CD4-positive, alpha-beta T cell treated with Interleukin-17A for 4 hours (primary cell): ENCODE data around the gene AIP.

Source experiments
- DNase-seq: peaks from one replicate; pipeline ENCODE4 v3.0.0-alpha.2; 2020; ENCODE audit warnings: mixed read lengths

The AIP gene

GRCh38 chr11:67482827-67483798 lies at the start of gene AIP:
AIP (plus strand) TSS chr11:67483026; CDS start chr11:67483159, 133 bp downstream.
- DNase-seq: peak; percentile 96

GRCh38 chr11:67433536-67434394 lies 49.1 kb upstream of the AIP start:
- peak; percentile 29 for DNase-seq

- peak; percentile 35 for DNase-seq
These were observed 48.4 kb upstream of the AIP start for GRCh38 chr11:67434395-67434881.

- DNase-seq: peak; percentile 36
These were observed 47.6 kb upstream of the AIP start for GRCh38 chr11:67435031-67435726.

- DNase-seq: no peak
These were observed 46.9 kb upstream of the AIP start for GRCh38 chr11:67435727-67436458.

- peak; percentile 81 for DNase-seq
These were observed 46.3 kb upstream of the AIP start for GRCh38 chr11:67436459-67437081.

GRCh38 chr11:67437082-67437808 lies 45.6 kb upstream of the AIP start, which contains the start of gene PTPRCAP:
PTPRCAP (minus strand) TSS chr11:67437682; CDS start chr11:67437619, 63 bp downstream.
- DNase-seq: peak; percentile 91

GRCh38 chr11:67437809-67438157 lies 45.0 kb upstream of the AIP start:
- no peak for DNase-seq

- peak; percentile 86 for DNase-seq
These were observed 44.5 kb upstream of the AIP start for GRCh38 chr11:67438158-67438902.

GRCh38 chr11:67439321-67440228 lies 43.3 kb upstream of the AIP start:
- DNase-seq: peak; percentile 47

- DNase-seq: peak; percentile 48
These were observed 42.4 kb upstream of the AIP start for GRCh38 chr11:67440229-67441097.

GRCh38 chr11:67441098-67441563 lies 41.7 kb upstream of the AIP start:
- DNase-seq: peak; percentile 22

- DNase-seq: peak; percentile 32
These were observed 41.0 kb upstream of the AIP start for GRCh38 chr11:67441731-67442351.

GRCh38 chr11:67442504-67443404 lies 40.1 kb upstream of the AIP start:
- DNase-seq: peak; percentile 15

GRCh38 chr11:67445515-67445914 lies 37.3 kb upstream of the AIP start:
- no peak for DNase-seq

GRCh38 chr11:67448220-67448609 lies 34.6 kb upstream of the AIP start:
- no peak for DNase-seq
